CD4-positive, alpha-beta T cell (primary cell): ENCODE data around the gene NHS. TPM values are rescaled to one million over a fixed set of nuclear protein-coding genes. Genes with fewer than 3 reads are reported as not detected.

ENCODE experiments used
- ATAC-seq: fragments of 200-7000 bp; cut with Tn5 transposase; one replicate; pipeline ENCODE4 v1.10.0; 2022; ENCODE audit warnings: mild to moderate bottlenecking; ENCODE audit not compliant: poor library complexity
- CTCF ChIA-PET: fragments of 350-600 bp; sonication (Branson Sonifier 250); formaldehyde crosslinking; loops from one replicate; lab custom pipeline; 2021; ENCODE audit warnings: antibody characterized with exemption, inconsistent platforms; lab: Charles Lee
- POLR2A ChIA-PET: fragments of 350-600 bp; sonication (Branson Sonifier 250); formaldehyde crosslinking; loops from one replicate; lab custom pipeline; 2021; ENCODE audit warnings: antibody characterized with exemption, inconsistent platforms; lab: Charles Lee
- DNase-seq, 14 experiments: peaks; one replicate each; pipeline ENCODE4 v3.0.0-alpha.2; 2013 to 2020; ENCODE audit warnings: mixed read lengths in 2 of 14
- H3K27ac ChIP-seq, 2 donors: one replicate each; pipeline versions ENCODE4 v1.5.1 to v1.7.0; 2013; ENCODE audit warnings: low read length in 2 of 2, low read depth in 1 of 2, mild to moderate bottlenecking in 1 of 2
- H3K27me3 ChIP-seq, 2 experiments: 1 replicate in 1 of 2; 2 replicates in 1 of 2; pipeline versions ENCODE4 v1.6.1 to v1.7.0; 2013; ENCODE audit warnings: low read length in 2 of 2, control low read depth in 1 of 2, mild to moderate bottlenecking in 1 of 2, moderate library complexity in 1 of 2; ENCODE audit not compliant: insufficient read depth in 2 of 2, control insufficient read depth in 1 of 2
- H3K36me3 ChIP-seq: one replicate; pipeline ENCODE4 v1.6.1; 2013; ENCODE audit warnings: low read length, control low read depth; ENCODE audit not compliant: insufficient read depth
- H3K4me1 ChIP-seq: one replicate; pipeline ENCODE4 v1.6.1; 2013; ENCODE audit warnings: low read length, control low read depth; ENCODE audit not compliant: insufficient read depth
- H3K4me3 ChIP-seq: one replicate; pipeline ENCODE4 v1.5.1; 2013; ENCODE audit warnings: mild to moderate bottlenecking, low read length, moderate library complexity
- H3K9me3 ChIP-seq, 2 experiments: 1 replicate in 1 of 2; 2 replicates in 1 of 2; pipeline versions ENCODE4 v1.6.1 to v1.7.0; 2013; ENCODE audit warnings: low read length in 2 of 2, mild to moderate bottlenecking in 2 of 2, control low read depth in 1 of 2, moderate library complexity in 1 of 2; ENCODE audit not compliant: control insufficient read depth in 1 of 2, insufficient read depth in 1 of 2
- H3K27ac Mint-ChIP-seq: one replicate; pipeline ENCODE4 v1.8.0; 2020; ENCODE audit warnings: mixed read lengths
- H3K27me3 Mint-ChIP-seq: one replicate; pipeline ENCODE4 v1.8.0; 2021; ENCODE audit warnings: mixed read lengths
- H3K36me3 Mint-ChIP-seq: one replicate; pipeline ENCODE4 v1.8.0; 2021; ENCODE audit warnings: low read depth, mixed read lengths
- H3K4me1 Mint-ChIP-seq: one replicate; pipeline ENCODE4 v1.8.0; 2021; ENCODE audit warnings: low read depth, mixed read lengths
- H3K4me3 Mint-ChIP-seq: one replicate; pipeline ENCODE4 v1.8.0; 2020; ENCODE audit warnings: mild to moderate bottlenecking, mixed read lengths
- H3K9me3 Mint-ChIP-seq: one replicate; pipeline ENCODE4 v1.8.0; 2020; ENCODE audit warnings: mixed read lengths
- intact Hi-C, 2 experiments: fragments of 100-400 bp; cut with DNase I in 1 of 2; cut with micrococcal nuclease in 1 of 2; formaldehyde crosslinking; loops; one replicate each; pipeline versions ENCODE4 v1.15.1 to v1.9.0; 2023 to 2025; cut with DNase I, micrococcal nuclease
- total RNA-seq, 174 experiments: library from RNA in 2 of 174; stranded (reverse) in 2 of 174; gene quantifications; one replicate each; pipeline ENCODE4 v1.2.3 and lab custom pipeline; 2021 to 2026
- TF ChIP-seq, protein P1 (sequence below): fragments of 200-600 bp; IDR thresholded peaks from one replicate; pipeline ENCODE4 v1.8.0; 2022; ENCODE audit warnings: antibody characterized with exemption, mild to moderate bottlenecking

The NHS gene
- total RNA-seq, 2 experiments from 2014 or later: 0.36 to 0.53 TPM

DNA sequence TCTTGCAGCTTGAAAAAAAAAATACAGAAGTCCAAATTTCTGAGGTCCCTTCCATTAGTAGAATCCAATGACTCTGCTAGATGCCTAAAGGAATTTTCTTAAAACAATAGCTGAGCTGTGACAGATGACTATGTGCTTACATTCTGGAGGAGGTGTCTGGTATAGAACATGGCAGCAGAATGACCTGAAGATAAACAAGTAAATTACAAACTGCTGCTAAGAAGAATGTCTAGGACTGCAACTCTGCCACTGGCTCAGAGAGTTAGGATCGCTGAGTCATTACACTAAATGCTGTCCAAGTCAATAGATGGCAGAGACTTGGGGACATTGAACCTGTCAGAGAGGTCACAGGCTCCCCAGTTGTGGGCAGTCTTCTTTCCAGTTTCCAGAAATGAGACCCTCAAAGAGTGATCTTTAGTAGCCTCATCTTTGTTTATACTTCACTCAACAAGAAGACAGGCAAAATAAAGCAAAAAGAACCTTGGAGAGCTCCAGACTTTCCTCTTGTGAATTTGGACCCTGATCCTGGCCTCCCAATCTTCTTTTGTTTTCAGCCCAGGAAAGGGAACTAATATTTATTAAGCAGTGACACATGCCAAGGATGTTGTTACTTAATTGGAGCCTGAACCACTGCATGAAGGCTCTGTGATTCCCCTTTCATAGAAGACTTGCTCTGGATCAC lies 305.9 kb downstream of the NHS start:
- ChIA-PET CTCF (no interaction called here), POLR2A (no interaction called here)
- intact Hi-C loops: no loop called here
- H3K36me3 ChIP-seq: no peaks in the 10 kb centered on the region
- Mint-ChIP-seq H3K9me3 (no peaks in the 10 kb centered on the region), H3K27ac (no peak overlapping the region), H3K36me3 (no peaks in the 10 kb centered on the region), H3K4me1 (peaks cover 13% of the 10 kb centered on the region), H3K4me3 (no peak overlapping the region), H3K27me3 (no peaks in the 10 kb centered on the region)
- H3K4me1 ChIP-seq: no peaks in the 10 kb centered on the region
- DNase-seq (no peak), ATAC-seq (no peak)
- H3K4me3 ChIP-seq: no peak overlapping the region
- H3K9me3 ChIP-seq: no peaks in the 10 kb centered on the region
- no peak overlapping the region for H3K27ac ChIP-seq
- no peaks in the 10 kb centered on the region for H3K27me3 ChIP-seq
- TF ChIP-seq, protein P1, sequence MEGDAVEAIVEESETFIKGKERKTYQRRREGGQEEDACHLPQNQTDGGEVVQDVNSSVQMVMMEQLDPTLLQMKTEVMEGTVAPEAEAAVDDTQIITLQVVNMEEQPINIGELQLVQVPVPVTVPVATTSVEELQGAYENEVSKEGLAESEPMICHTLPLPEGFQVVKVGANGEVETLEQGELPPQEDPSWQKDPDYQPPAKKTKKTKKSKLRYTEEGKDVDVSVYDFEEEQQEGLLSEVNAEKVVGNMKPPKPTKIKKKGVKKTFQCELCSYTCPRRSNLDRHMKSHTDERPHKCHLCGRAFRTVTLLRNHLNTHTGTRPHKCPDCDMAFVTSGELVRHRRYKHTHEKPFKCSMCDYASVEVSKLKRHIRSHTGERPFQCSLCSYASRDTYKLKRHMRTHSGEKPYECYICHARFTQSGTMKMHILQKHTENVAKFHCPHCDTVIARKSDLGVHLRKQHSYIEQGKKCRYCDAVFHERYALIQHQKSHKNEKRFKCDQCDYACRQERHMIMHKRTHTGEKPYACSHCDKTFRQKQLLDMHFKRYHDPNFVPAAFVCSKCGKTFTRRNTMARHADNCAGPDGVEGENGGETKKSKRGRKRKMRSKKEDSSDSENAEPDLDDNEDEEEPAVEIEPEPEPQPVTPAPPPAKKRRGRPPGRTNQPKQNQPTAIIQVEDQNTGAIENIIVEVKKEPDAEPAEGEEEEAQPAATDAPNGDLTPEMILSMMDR: no peak

DNA sequence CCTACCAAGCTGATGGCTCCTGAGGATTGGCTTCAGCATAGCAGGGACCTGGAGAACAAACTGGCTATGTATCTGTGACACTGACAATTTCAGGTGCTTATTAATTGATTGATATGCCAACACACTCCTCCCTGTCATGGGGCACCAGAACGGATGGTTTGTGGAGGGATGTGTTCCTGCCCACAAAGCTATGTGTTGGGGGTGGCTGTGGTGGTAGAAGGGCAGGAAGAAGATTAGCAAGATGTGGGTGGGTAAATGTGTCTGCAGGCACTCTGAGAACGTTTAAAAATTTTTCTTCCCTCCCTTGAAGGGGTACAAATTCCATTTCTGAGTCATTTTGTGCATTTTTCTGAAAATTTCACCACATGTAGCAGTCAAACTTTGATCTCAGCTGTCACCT lies 307.3 kb downstream of the NHS start:
- no peak for ATAC-seq
- Mint-ChIP-seq H3K9me3 (no peaks in the 10 kb centered on the region), H3K4me3 (no peak overlapping the region), H3K27ac (no peak overlapping the region), H3K4me1 (peaks cover 13% of the 10 kb centered on the region), H3K27me3 (no peaks in the 10 kb centered on the region), H3K36me3 (no peaks in the 10 kb centered on the region)
- H3K27me3 ChIP-seq: no peaks in the 10 kb centered on the region
- H3K4me1 ChIP-seq: no peaks in the 10 kb centered on the region
- intact Hi-C loops: no loop called here
- peak in 1 of 14 experiments; percentile 20 for DNase-seq
- no peak overlapping the region for H3K27ac ChIP-seq
- no peaks in the 10 kb centered on the region for H3K36me3 ChIP-seq
- POLR2A ChIA-PET: no interaction called here
- CTCF ChIA-PET: no interaction called here
- H3K4me3 ChIP-seq: no peak overlapping the region
- no peaks in the 10 kb centered on the region for H3K9me3 ChIP-seq
- TF ChIP-seq, protein P1: no peak

DNA sequence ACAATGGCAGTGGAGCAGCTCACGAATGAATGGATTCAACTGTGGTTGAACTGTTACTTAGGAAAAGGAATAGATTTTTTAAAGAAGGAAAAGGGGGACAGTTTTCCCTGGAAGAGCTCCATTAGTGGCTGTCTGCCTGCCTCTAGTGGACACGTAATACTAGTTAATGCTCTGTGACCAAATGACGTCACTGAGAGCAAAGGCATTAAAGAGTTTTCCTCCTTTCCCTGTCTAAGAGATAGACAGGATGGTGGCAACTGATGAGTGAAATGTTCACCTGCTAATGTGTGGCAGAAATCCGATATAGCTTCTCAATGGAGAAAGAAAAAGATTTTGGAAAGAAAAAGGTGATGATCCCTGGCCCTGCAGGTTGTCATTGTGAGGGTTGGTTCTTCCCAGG lies 310.0 kb downstream of the NHS start:
- TF ChIP-seq, protein P1: no peak
- H3K9me3 Mint-ChIP-seq: no peaks in the 10 kb centered on the region
- no peak overlapping the region for H3K4me3 Mint-ChIP-seq
- no peaks in the 10 kb centered on the region for H3K27me3 ChIP-seq
- ChIA-PET CTCF (no interaction called here), POLR2A (no interaction called here)
- no peak overlapping the region for H3K27ac ChIP-seq
- no peaks in the 10 kb centered on the region for H3K9me3 ChIP-seq
- intact Hi-C loops: no loop called here
- H3K27me3 Mint-ChIP-seq: no peaks in the 10 kb centered on the region
- no peak for DNase-seq
- no peak overlapping the region for H3K27ac Mint-ChIP-seq
- no peaks in the 10 kb centered on the region for H3K4me1 ChIP-seq
- no peak for ATAC-seq
- H3K36me3 ChIP-seq: no peaks in the 10 kb centered on the region
- no peak overlapping the region for H3K4me3 ChIP-seq
- no peaks in the 10 kb centered on the region for H3K36me3 Mint-ChIP-seq
- H3K4me1 Mint-ChIP-seq: peaks cover 16% of the 10 kb centered on the region
